ENCODE results near the gene MOB1B. TPM values are rescaled to one million over a fixed set of nuclear protein-coding genes. Genes with fewer than 3 reads are reported as not detected.
A peak's percentile ranks its signal among the peaks of the same experiment; 100 is the strongest.

MOB1B gene
- total RNA-seq, result 19.6 TPM
- polyA plus RNA-seq (ENCODE audit: insufficient read depth in 1 of 8, insufficient read length in 8 of 8, low replicate concordance in 1 of 8), result 10 to 100 TPM; 18.1 to 47.5 (median 27.1) TPM
- long read RNA-seq, donor 1, full-length matches to known transcripts, result 2 of 2 reads
- long read RNA-seq, donor 1, partial matches to known transcripts, result 0 of 2 reads
- long read RNA-seq, donor 1, other reads (novel, unspliced or antisense), result 0 of 2 reads
- long read RNA-seq, donor 2, full-length matches to known transcripts, result 1 of 1 reads
- long read RNA-seq, donor 2, partial matches to known transcripts, result 0 of 1 reads
- long read RNA-seq, donor 2, other reads (novel, unspliced or antisense), result 0 of 1 reads
- long read RNA-seq, donor 3, full-length matches to known transcripts, result 7 of 7 reads
- long read RNA-seq, donor 3, partial matches to known transcripts, result 0 of 7 reads
- long read RNA-seq, donor 3, other reads (novel, unspliced or antisense), result 0 of 7 reads
- long read RNA-seq, donor 4, full-length matches to known transcripts, result 2 of 2 reads
- long read RNA-seq, donor 4, partial matches to known transcripts, result 0 of 2 reads
- long read RNA-seq, donor 4, other reads (novel, unspliced or antisense), result 0 of 2 reads
- long read RNA-seq, donor 5, full-length matches to known transcripts, result 10 of 10 reads
- long read RNA-seq, donor 5, partial matches to known transcripts, result 0 of 10 reads
- long read RNA-seq, donor 5, other reads (novel, unspliced or antisense), result 0 of 10 reads
- long read RNA-seq, donor 6, full-length matches to known transcripts, result 4 of 4 reads
- long read RNA-seq, donor 6, partial matches to known transcripts, result 0 of 4 reads
- long read RNA-seq, donor 6, other reads (novel, unspliced or antisense), result 0 of 4 reads
- long read RNA-seq, donor 7, full-length matches to known transcripts, result 4 of 4 reads
- long read RNA-seq, donor 7, partial matches to known transcripts, result 0 of 4 reads
- long read RNA-seq, donor 7, other reads (novel, unspliced or antisense), result 0 of 4 reads
- long read RNA-seq, donor 8, full-length matches to known transcripts, result 3 of 3 reads
- long read RNA-seq, donor 8, partial matches to known transcripts, result 0 of 3 reads
- long read RNA-seq, donor 8, other reads (novel, unspliced or antisense), result 0 of 3 reads
- long read RNA-seq, donor 9, full-length matches to known transcripts, result 4 of 4 reads
- long read RNA-seq, donor 9, partial matches to known transcripts, result 0 of 4 reads
- long read RNA-seq, donor 9, other reads (novel, unspliced or antisense), result 0 of 4 reads
- long read RNA-seq, donor 10, full-length matches to known transcripts, result 9 of 21 reads
- long read RNA-seq, donor 10, partial matches to known transcripts, result 12 of 21 reads
- long read RNA-seq, donor 10, other reads (novel, unspliced or antisense), result 0 of 21 reads
- long read RNA-seq, donor 11, partial matches to known transcripts, result 0 of 1 reads
- long read RNA-seq, donor 11, other reads (novel, unspliced or antisense), result 0 of 1 reads

DNA sequence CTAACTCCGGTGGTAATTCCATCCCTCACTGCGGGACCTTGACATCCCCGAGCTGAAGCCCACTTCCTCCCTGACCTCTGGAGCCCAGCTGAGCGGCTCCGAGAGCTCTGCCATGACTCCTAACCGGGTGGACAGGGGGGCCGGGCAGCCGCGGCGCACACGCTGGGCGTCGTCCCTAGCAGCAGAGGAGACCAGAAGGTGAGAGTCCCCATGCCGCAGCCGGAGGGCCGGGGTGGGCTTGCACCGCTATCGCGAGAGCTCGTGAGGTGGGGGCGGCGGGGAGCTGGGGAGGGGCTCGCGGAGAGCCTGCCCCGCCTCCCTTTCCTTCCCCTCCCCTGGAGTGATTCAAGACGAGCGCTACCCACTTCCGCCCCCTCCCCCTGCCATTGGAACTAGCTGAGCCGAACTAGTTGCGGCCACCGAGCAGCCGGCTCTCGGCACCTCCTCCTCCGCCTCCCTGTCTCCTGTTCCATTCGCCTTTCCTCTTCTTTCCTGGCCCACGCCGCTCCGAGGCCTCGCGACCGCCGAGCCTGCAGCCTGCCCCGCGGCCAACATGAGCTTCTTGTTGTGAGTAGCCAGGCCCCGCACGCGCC lies at the start of gene MOB1B:
MOB1B (plus strand) TSS at position 386 of the 593 bp plus-strand sequence; CDS start at position 554, 168 bp downstream.
- Histone ChIP-seq H3K27me3 (ENCODE audit: control insufficient read depth, insufficient read depth, low read length) (no peaks in the 10 kb centered on the region), H3K27ac (ENCODE audit: low read length) (peak within 1 kb of the TSS; percentile 95), H3K4me3 (ENCODE audit: low read length) (peak within 1 kb of the TSS; percentile 81), H3K9me3 (replicated peaks; ENCODE audit: control insufficient read depth, low read depth, low read length) (no peaks in the 10 kb centered on the region), H3K36me3 (ENCODE audit: control insufficient read depth, insufficient read depth, low read length) (peaks cover 14% of the 10 kb centered on the region), H3K4me1 (ENCODE audit: control insufficient read depth, insufficient read depth, low read length) (peaks cover 4% of the 10 kb centered on the region)
- WGBS (ENCODE audit: insufficient coverage), result 0% methylated on average over 33 of the region's 47 CpGs
- DNase-seq, result peak; percentile 97

DNA sequence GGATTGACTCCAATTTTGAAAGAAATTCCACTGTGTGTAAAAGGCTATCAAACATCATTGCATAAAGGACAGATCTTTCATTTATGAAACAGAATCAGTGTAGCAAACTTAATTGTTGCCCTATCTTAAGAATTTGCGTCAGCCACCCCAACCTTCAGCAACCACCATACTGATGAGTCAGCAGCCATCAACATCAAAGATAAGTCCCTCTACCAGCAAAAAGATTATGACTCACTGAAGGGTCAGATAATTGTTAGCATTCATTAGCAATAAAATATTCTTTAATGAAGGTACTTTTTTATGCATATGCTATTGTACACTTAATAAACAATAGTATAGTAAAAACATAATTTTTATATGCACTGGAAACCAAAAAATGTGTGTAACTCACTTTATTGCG lies 46.7 kb upstream of the MOB1B start:
- WGBS (ENCODE audit: insufficient coverage), result no CpG with 5 or more reads among the region's 2 CpGs
- H3K36me3 ChIP-seq (ENCODE audit: control insufficient read depth, insufficient read depth, low read length), result no peaks in the 10 kb centered on the region
- no peaks in the 10 kb centered on the region for H3K27me3 ChIP-seq (ENCODE audit: control insufficient read depth, insufficient read depth, low read length)
- no peak overlapping the region for H3K27ac ChIP-seq (ENCODE audit: low read length)
- H3K4me3 ChIP-seq (ENCODE audit: low read length), result no peak overlapping the region
- no peaks in the 10 kb centered on the region for H3K9me3 ChIP-seq (replicated peaks; ENCODE audit: control insufficient read depth, low read depth, low read length)
- DNase-seq, result no peak
- no peaks in the 10 kb centered on the region for H3K4me1 ChIP-seq (ENCODE audit: control insufficient read depth, insufficient read depth, low read length)

DNA sequence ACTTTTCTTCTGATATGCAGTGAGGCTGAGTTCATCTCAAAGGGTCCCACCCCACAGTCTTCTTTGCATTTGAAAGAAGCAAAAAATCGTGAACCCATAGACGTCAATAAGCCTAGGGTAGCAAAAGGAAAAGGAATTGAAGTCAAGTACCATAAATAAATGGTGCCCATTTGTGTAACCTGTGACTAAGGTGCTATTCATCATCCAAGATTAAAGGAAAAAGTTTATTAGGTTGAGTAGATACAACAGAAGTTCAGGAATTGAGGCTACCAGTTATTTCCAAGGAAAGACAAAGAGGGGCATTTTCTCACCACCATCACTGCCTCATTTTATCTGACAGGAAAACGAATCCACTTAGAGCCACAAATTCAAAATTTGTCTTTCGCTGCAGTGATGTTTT lies 43.7 kb upstream of the MOB1B start:
- Histone ChIP-seq H3K9me3 (replicated peaks; ENCODE audit: control insufficient read depth, low read depth, low read length) (no peaks in the 10 kb centered on the region), H3K36me3 (ENCODE audit: control insufficient read depth, insufficient read depth, low read length) (no peaks in the 10 kb centered on the region), H3K4me1 (ENCODE audit: control insufficient read depth, insufficient read depth, low read length) (no peaks in the 10 kb centered on the region), H3K27me3 (ENCODE audit: control insufficient read depth, insufficient read depth, low read length) (no peaks in the 10 kb centered on the region), H3K27ac (ENCODE audit: low read length) (no peak overlapping the region), H3K4me3 (ENCODE audit: low read length) (no peak overlapping the region)
- WGBS (ENCODE audit: insufficient coverage), result 61% methylated on average over 2 of the region's 4 CpGs
- no peak for DNase-seq

DNA sequence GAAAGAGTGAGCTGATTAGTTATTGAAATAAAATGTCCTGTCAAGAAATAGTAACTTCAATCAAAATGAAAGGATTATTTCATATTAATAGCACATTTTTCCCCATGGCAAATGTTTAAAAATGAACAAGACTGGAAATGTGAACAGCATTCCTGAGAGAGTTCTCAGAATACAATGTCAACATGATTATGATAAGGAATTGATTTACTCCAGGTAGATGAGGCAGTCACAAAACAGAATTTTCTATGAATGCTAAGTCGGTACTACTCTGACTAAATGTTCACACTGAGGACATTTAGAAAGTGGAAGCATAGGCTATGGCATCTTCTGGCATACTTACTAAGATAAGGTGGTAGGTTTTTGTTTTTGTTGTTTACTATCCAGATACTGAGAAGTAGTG lies 43.1 kb upstream of the MOB1B start:
- Histone ChIP-seq H3K9me3 (replicated peaks; ENCODE audit: control insufficient read depth, low read depth, low read length) (no peaks in the 10 kb centered on the region), H3K27me3 (ENCODE audit: control insufficient read depth, insufficient read depth, low read length) (no peaks in the 10 kb centered on the region), H3K27ac (ENCODE audit: low read length) (no peak overlapping the region), H3K4me1 (ENCODE audit: control insufficient read depth, insufficient read depth, low read length) (no peaks in the 10 kb centered on the region), H3K36me3 (ENCODE audit: control insufficient read depth, insufficient read depth, low read length) (no peaks in the 10 kb centered on the region), H3K4me3 (ENCODE audit: low read length) (no peak overlapping the region)
- whole genome bisulfite sequencing (ENCODE audit: insufficient coverage), result no CpG with 5 or more reads among the region's 1 CpG
- DNase-seq, result no peak

DNA sequence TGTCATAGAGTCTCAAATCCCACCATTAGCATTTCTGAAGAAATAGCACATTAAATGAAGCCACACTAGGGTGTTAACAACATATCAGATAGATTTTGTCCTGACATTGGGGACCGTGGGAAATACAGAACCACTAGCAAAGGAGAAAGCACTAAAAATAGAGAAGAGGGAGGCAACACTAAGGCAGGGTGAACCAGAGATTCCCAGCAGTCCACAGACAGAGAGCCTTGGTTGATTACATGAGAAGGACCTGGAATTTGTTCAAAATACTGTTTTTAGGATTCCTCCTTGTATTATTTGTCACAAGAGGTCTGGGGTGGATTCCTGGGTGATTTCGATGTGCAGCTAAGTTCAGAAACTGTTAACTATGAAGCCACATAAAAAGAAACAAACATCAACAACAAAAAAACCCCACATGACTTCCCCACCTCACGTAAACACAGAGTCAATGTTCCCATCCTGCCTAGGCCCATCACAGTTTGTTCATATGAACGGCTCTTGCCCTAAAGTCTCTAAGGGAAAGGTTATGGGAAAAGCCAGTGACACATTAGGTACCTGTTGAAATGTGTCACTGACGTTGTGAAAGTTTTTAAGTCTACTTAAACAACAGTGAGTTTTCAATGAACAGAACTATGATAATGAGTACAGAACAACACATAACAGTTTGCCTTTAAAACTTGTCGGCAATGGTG lies 38.9 kb upstream of the MOB1B start:
- no peaks in the 10 kb centered on the region for H3K9me3 ChIP-seq (replicated peaks; ENCODE audit: control insufficient read depth, low read depth, low read length)
- H3K4me1 ChIP-seq (ENCODE audit: control insufficient read depth, insufficient read depth, low read length), result no peaks in the 10 kb centered on the region
- WGBS (ENCODE audit: insufficient coverage), result 50% methylated on average over 2 of the region's 6 CpGs
- H3K27ac ChIP-seq (ENCODE audit: low read length), result no peak overlapping the region
- no peak for DNase-seq
- no peak overlapping the region for H3K4me3 ChIP-seq (ENCODE audit: low read length)
- no peaks in the 10 kb centered on the region for H3K27me3 ChIP-seq (ENCODE audit: control insufficient read depth, insufficient read depth, low read length)
- H3K36me3 ChIP-seq (ENCODE audit: control insufficient read depth, insufficient read depth, low read length), result no peaks in the 10 kb centered on the region

DNA sequence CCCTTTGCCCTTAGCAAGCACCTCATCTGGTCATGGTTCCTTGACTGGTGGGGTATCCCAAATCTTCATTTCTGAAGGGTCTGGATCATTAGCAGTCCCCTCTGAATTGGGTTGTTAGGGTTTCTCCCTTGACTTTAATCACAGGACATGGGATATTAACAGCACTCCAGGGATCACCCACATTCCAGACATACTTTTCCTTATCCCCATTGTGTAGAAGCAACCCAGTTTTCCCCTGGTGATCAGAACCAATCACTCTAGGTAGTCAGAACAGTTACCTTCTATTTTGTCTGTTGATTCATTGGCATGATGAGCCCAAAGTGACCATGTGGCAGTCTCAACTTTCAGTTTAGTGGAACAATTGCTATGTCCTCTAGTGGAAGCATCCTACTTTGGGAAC lies 33.4 kb upstream of the MOB1B start:
- Histone ChIP-seq H3K27ac (ENCODE audit: low read length) (no peak overlapping the region), H3K4me1 (ENCODE audit: control insufficient read depth, insufficient read depth, low read length) (no peaks in the 10 kb centered on the region), H3K36me3 (ENCODE audit: control insufficient read depth, insufficient read depth, low read length) (no peaks in the 10 kb centered on the region), H3K9me3 (replicated peaks; ENCODE audit: control insufficient read depth, low read depth, low read length) (no peaks in the 10 kb centered on the region), H3K4me3 (ENCODE audit: low read length) (no peak overlapping the region), H3K27me3 (ENCODE audit: control insufficient read depth, insufficient read depth, low read length) (no peaks in the 10 kb centered on the region)
- no peak for DNase-seq

DNA sequence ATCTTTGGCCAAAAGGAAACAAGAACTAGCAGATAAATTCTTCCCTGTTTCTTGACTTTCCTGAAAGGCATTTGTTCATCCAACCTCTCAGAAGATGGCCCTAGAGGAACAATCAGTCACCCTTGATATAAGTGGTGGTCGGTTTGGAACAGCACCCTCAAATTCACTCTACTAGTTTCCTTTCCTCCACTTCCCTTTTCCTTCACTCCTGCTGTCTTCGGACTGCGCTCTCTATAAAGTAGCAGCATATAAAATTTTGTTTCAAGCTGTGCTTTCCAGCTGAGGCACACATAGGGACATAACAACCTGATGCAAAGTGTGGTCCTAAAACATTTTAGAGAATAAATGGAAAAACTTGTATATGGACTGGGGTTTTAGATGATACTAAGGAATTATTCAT lies 29.0 kb upstream of the MOB1B start:
- H3K4me3 ChIP-seq (ENCODE audit: low read length), result no peak overlapping the region
- no CpG with 5 or more reads among the region's 3 CpGs for WGBS (ENCODE audit: insufficient coverage)
- no peaks in the 10 kb centered on the region for H3K9me3 ChIP-seq (replicated peaks; ENCODE audit: control insufficient read depth, low read depth, low read length)

DNA sequence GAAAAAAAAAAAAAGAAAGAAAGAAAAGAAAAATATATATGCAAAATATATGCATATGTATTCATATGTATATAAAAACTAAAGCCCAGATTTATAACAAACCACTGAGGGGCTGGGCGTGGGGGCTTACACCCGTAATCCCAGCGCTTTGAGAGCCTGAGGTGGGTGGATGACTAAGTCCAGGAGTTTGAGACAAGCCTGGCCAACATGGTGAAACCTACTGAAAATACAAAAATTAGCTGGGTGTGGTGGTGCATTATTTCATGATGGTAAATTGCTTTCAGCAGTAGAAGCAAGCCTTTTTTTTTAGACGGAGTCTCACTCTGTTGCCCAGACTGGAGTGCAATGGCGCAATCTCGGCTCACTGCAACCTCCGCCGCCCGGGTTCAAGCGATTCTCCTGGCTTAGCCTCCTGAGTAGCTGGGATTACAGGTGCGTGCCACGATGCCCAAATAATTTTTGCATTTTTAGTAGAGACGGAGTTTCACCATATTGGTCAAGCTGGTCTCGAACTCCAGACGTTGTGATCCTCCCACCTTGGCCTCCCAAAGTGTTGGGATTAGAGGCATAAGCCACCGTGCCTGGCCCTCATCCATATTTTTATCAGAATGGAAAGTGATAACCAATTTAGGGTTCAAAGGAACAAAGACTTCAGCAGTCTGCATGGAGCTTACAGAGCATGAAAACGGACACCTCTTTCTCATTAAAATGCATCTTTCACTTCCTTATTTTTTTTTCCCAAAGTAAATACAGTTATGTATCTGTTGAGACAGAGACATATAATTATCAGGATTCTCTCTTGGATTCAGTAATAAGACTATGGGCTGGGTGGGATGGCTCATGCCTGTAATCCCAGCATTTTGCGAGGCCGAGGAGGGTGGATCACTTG lies 27.7 kb upstream of the MOB1B start:
- H3K36me3 ChIP-seq (ENCODE audit: control insufficient read depth, insufficient read depth, low read length), result no peaks in the 10 kb centered on the region
- H3K4me3 ChIP-seq (ENCODE audit: low read length), result no peak overlapping the region
- WGBS (ENCODE audit: insufficient coverage), result 94% methylated on average over 12 of the region's 19 CpGs
- H3K9me3 ChIP-seq (replicated peaks; ENCODE audit: control insufficient read depth, low read depth, low read length), result no peaks in the 10 kb centered on the region
- no peak overlapping the region for H3K27ac ChIP-seq (ENCODE audit: low read length)
- H3K4me1 ChIP-seq (ENCODE audit: control insufficient read depth, insufficient read depth, low read length), result no peaks in the 10 kb centered on the region
- H3K27me3 ChIP-seq (ENCODE audit: control insufficient read depth, insufficient read depth, low read length), result no peaks in the 10 kb centered on the region
- DNase-seq, result no peak

More for the DNA sequence above, 29.0 kb upstream of the MOB1B start:
- H3K27me3 ChIP-seq (ENCODE audit: control insufficient read depth, insufficient read depth, low read length), result no peaks in the 10 kb centered on the region
- no peak overlapping the region for H3K27ac ChIP-seq (ENCODE audit: low read length)
- no peaks in the 10 kb centered on the region for H3K36me3 ChIP-seq (ENCODE audit: control insufficient read depth, insufficient read depth, low read length)
- H3K4me1 ChIP-seq (ENCODE audit: control insufficient read depth, insufficient read depth, low read length), result no peaks in the 10 kb centered on the region
- no peak for DNase-seq

Measured in muscle of leg (tissue), 16 donors.